Natural killer cell (primary cell): Measurements from ENCODE around the gene NXPE2. TPM values are rescaled to one million over a fixed set of nuclear protein-coding genes. Genes with fewer than 3 reads are reported as not detected.

ENCODE experiments used
- ATAC-seq, 3 donors: fragments of 150-1000 bp in 2 of 3; fragments of 200-7000 bp in 1 of 3; cut with Tn5 transposase; 1 replicate in 1 of 3; 2 replicates in 2 of 3; pipeline ENCODE4 v1.10.0; 2021; ENCODE audit warnings: mild to moderate bottlenecking in 2 of 3, moderate library complexity in 2 of 3
- DNase-seq, 2 donors: peaks; one replicate each; pipeline versions ENCODE4 v3.0.0 to v3.0.0-alpha.2; 2013 to 2021; ENCODE audit warnings: mixed read lengths in 1 of 2
- H3K27ac ChIP-seq: one replicate; pipeline ENCODE4 v1.5.1; 2013; ENCODE audit warnings: mild to moderate bottlenecking, low read length
- H3K27me3 ChIP-seq: one replicate; pipeline ENCODE4 v1.6.1; 2013; ENCODE audit warnings: low read length; ENCODE audit not compliant: control insufficient read depth, insufficient read depth
- H3K36me3 ChIP-seq: one replicate; pipeline ENCODE4 v1.6.1; 2013; ENCODE audit warnings: low read length; ENCODE audit not compliant: control insufficient read depth, insufficient read depth
- H3K4me1 ChIP-seq: one replicate; pipeline ENCODE4 v1.6.1; 2013; ENCODE audit warnings: low read length; ENCODE audit not compliant: control insufficient read depth, insufficient read depth
- H3K4me3 ChIP-seq: one replicate; pipeline ENCODE4 v1.5.1; 2013; ENCODE audit warnings: low read length
- H3K9me3 ChIP-seq: one replicate; pipeline ENCODE4 v1.6.1; 2013; ENCODE audit warnings: low read length; ENCODE audit not compliant: control insufficient read depth, insufficient read depth
- H3K27ac Mint-ChIP-seq, 2 donors: one replicate each; pipeline ENCODE4 v1.8.0; 2022; ENCODE audit warnings: mild to moderate bottlenecking in 2 of 2, mixed read lengths in 2 of 2, moderate library complexity in 1 of 2
- H3K27me3 Mint-ChIP-seq, 2 donors: one replicate each; pipeline ENCODE4 v1.8.0; 2022; ENCODE audit warnings: low read depth in 2 of 2, mixed read lengths in 2 of 2
- H3K36me3 Mint-ChIP-seq: one replicate; pipeline ENCODE4 v1.8.0; 2022; ENCODE audit warnings: mixed read lengths
- H3K4me1 Mint-ChIP-seq, 2 donors: one replicate each; pipeline ENCODE4 v1.8.0; 2022; ENCODE audit warnings: mixed read lengths in 2 of 2
- H3K4me3 Mint-ChIP-seq: one replicate; pipeline ENCODE4 v1.8.0; 2022; ENCODE audit warnings: mild to moderate bottlenecking, moderate library complexity, mixed read lengths
- H3K9me3 Mint-ChIP-seq, 2 donors: one replicate each; pipeline ENCODE4 v1.8.0; 2022; ENCODE audit warnings: mixed read lengths in 2 of 2
- WGBS: methylation state at CpG from one replicate; pipeline ENCODE4 v1.1.7; 2013; ENCODE audit warnings: missing lambda C conversion rate; ENCODE audit not compliant: insufficient coverage; 5-methylcytosine and 5-hydroxymethylcytosine counted together
- intact Hi-C: fragments of 100-400 bp; cut with micrococcal nuclease; formaldehyde crosslinking; loops from one replicate; pipeline ENCODE4 v1.14.2; 2022
- total RNA-seq, 4 donors: library from RNA; stranded (reverse); fragments of 120-200 nt in 1 of 4; gene quantifications; one replicate each; pipeline versions ENCODE4 v1.2.3 to v1.2.4, GENCODE V29; 2013 to 2022
- TF ChIP-seq, protein P1 (sequence below): fragments of 200-600 bp; IDR thresholded peaks from one replicate; pipeline ENCODE4 v1.8.0; 2022; ENCODE audit warnings: antibody characterized with exemption

The NXPE2 gene
- total RNA-seq, 3 donors from 2014 or later (not counting 1 experiment from before 2014, with no cell fraction given): not detected

DNA sequence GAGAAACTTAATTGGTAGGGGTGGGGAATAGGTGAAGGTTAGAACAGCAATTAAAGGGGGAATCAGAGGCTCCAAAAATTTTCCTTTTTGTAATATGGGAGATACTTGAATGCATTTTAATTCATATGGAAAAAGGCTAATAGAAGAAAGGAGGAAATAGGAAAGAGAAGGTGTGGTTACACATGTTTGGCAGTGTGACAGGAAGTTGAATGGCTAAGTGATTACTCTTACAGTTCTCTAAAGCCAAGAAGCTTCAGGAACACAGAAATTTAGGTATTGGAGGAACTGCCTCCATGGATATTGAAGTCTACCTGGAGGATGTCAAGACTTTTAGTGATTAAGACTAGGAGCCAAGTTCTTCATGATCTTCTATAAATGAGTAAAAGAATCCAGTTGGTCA, 6.3 kb downstream of the NXPE2 start:
- H3K27me3 ChIP-seq: peaks cover 3% of the 10 kb centered on the region
- peaks cover 4 to 7% of the 10 kb centered on the region in 2 donors for H3K9me3 Mint-ChIP-seq
- H3K27ac Mint-ChIP-seq: no peak overlapping the region
- H3K27me3 Mint-ChIP-seq: no peaks in the 10 kb centered on the region
- H3K27ac ChIP-seq: no peak overlapping the region
- intact Hi-C loops: no loop called here
- TF ChIP-seq, protein P1, sequence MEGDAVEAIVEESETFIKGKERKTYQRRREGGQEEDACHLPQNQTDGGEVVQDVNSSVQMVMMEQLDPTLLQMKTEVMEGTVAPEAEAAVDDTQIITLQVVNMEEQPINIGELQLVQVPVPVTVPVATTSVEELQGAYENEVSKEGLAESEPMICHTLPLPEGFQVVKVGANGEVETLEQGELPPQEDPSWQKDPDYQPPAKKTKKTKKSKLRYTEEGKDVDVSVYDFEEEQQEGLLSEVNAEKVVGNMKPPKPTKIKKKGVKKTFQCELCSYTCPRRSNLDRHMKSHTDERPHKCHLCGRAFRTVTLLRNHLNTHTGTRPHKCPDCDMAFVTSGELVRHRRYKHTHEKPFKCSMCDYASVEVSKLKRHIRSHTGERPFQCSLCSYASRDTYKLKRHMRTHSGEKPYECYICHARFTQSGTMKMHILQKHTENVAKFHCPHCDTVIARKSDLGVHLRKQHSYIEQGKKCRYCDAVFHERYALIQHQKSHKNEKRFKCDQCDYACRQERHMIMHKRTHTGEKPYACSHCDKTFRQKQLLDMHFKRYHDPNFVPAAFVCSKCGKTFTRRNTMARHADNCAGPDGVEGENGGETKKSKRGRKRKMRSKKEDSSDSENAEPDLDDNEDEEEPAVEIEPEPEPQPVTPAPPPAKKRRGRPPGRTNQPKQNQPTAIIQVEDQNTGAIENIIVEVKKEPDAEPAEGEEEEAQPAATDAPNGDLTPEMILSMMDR: no peak
- ATAC-seq: no peak
- H3K4me3 ChIP-seq: no peak overlapping the region
- no peaks in the 10 kb centered on the region for H3K9me3 ChIP-seq
- no peak for DNase-seq
- no peaks in the 10 kb centered on the region for H3K4me1 ChIP-seq
- H3K36me3 Mint-ChIP-seq: no peaks in the 10 kb centered on the region
- no peak overlapping the region for H3K4me3 Mint-ChIP-seq
- no peaks in the 10 kb centered on the region for H3K4me1 Mint-ChIP-seq
- no peaks in the 10 kb centered on the region for H3K36me3 ChIP-seq

DNA sequence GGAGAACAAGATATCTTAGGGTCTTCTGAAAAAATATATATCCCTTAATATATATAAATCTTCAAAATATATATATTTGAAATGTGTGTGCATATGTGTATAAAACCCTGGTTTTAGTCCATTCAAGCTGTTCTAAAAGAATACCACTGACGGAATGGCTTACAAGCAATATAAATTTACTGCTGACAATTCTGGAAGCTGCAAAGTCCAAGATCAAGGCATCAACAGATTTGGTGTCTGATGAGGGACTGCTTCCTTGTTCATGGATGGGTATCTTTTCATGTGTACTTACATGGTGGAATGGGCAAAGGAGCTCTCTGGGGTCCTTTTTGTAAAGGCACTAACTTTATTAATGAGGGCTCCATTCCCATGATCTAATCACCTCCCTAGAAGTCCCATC, 6.8 kb downstream of the NXPE2 start:
- Histone ChIP-seq H3K27ac (no peak overlapping the region), H3K27me3 (peaks cover 3% of the 10 kb centered on the region), H3K36me3 (no peaks in the 10 kb centered on the region), H3K4me1 (no peaks in the 10 kb centered on the region), H3K4me3 (no peak overlapping the region), H3K9me3 (no peaks in the 10 kb centered on the region)
- no peak overlapping the region for H3K27ac Mint-ChIP-seq
- peaks cover 4 to 6% of the 10 kb centered on the region in 2 donors for H3K9me3 Mint-ChIP-seq
- no peak overlapping the region for H3K4me3 Mint-ChIP-seq
- DNase-seq (no peak), ATAC-seq (no peak)
- H3K36me3 Mint-ChIP-seq: no peaks in the 10 kb centered on the region
- no peaks in the 10 kb centered on the region for H3K4me1 Mint-ChIP-seq
- 100% methylated on average over 1 of the region's 1 CpG for WGBS
- TF ChIP-seq, protein P1: no peak
- intact Hi-C loops: no loop called here
- no peaks in the 10 kb centered on the region for H3K27me3 Mint-ChIP-seq

DNA sequence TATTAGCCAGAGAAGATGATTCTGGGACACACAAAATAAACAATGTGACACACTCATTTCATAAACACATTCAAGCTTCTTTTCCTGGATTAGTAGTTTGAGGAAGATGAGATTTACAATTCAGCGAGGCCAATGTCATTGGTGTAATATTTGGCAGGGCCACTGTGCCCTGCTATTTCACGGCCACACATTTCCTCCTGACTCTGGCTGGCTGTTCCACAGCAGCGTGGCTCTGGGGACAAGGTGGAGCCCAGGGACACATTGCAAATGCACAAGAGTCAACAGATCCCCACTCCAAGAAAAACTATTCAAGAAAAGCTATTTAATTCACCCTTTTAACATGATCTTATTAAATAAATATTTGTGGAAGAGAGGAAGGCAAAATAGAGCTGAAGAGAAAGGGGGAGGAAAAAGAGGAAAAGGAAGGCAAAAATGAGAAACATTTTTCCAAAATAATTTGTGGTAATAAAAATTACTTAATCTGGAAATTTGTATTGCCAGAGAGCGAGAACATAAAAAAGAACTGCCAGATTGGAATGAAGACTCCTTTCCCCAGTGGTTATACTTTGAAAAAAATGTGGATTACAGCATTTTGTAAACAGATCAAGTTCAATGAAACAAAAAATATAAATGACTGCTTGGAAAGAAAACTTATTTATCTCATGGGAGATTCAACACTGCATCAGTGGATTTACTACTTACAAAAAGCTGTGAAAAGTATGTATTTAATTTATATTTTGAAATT, 27.1 kb downstream of the NXPE2 start:
- DNase-seq: no peak
- intact Hi-C loops: no loop called here
- H3K36me3 ChIP-seq: no peaks in the 10 kb centered on the region
- no peak overlapping the region for H3K4me3 Mint-ChIP-seq
- H3K4me3 ChIP-seq: no peak overlapping the region
- no peak overlapping the region for H3K27ac Mint-ChIP-seq
- no peaks in the 10 kb centered on the region for H3K36me3 Mint-ChIP-seq
- no peaks in the 10 kb centered on the region for H3K4me1 ChIP-seq
- H3K27ac ChIP-seq: no peak overlapping the region
- 76% methylated on average over 3 of the region's 4 CpGs for WGBS
- peaks cover under 1% of the 10 kb centered on the region in 2 donors for H3K9me3 Mint-ChIP-seq
- TF ChIP-seq, protein P1: no peak
- peaks cover 7 to 8% of the 10 kb centered on the region in 2 donors for H3K27me3 Mint-ChIP-seq
- no peaks in the 10 kb centered on the region for H3K4me1 Mint-ChIP-seq
- no peaks in the 10 kb centered on the region for H3K9me3 ChIP-seq
- no peak for ATAC-seq
- no peaks in the 10 kb centered on the region for H3K27me3 ChIP-seq

DNA sequence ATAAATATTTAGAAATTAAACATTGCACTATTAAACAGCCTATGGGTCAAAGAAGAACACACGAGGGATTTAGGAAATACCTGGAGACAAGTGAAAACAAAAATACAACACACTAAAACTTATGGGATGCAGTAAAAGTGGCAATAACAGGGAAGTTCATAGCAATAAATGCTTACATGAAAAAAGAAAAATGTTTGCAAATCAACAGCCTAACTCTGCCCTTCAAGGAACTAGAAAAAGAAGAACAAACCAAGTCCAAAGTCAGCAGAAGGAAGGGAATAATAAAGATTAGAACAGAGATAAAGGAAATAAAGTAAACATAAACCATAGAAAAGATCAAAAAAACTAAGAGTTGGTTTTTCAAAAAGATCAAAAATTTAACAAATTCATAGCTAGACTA, 31.6 kb downstream of the NXPE2 start:
- H3K27ac Mint-ChIP-seq: no peak overlapping the region
- intact Hi-C loops: no loop called here

More for the DNA sequence above, 31.6 kb downstream of the NXPE2 start:
- H3K4me1 Mint-ChIP-seq: no peaks in the 10 kb centered on the region
- Histone ChIP-seq H3K27ac (no peak overlapping the region), H3K36me3 (no peaks in the 10 kb centered on the region), H3K9me3 (no peaks in the 10 kb centered on the region), H3K27me3 (no peaks in the 10 kb centered on the region), H3K4me1 (no peaks in the 10 kb centered on the region), H3K4me3 (no peak overlapping the region)
- H3K27me3 Mint-ChIP-seq: peaks cover 0 to 2% of the 10 kb centered on the region in 2 donors
- H3K4me3 Mint-ChIP-seq: no peak overlapping the region
- H3K9me3 Mint-ChIP-seq: peaks cover 4 to 5% of the 10 kb centered on the region in 2 donors
- no peaks in the 10 kb centered on the region for H3K36me3 Mint-ChIP-seq
- TF ChIP-seq, protein P1: no peak
- no peak for ATAC-seq
- DNase-seq: no peak
- WGBS: no CpG with 5 or more reads among the region's 1 CpG
